Stimulated activated CD8-positive, alpha-beta memory T cell treated with anti-CD3 and anti-CD28 coated beads, Interleukin-7, amount 100 ng/mL, for 4 hours (primary cell): ENCODE measurements around the gene AZU1.
"Not testable (repeated sequence)": the region's sequence is repeated elsewhere in the genome, so short reads cannot be mapped to it uniquely, and the experiment has no call there.

Source experiments
- DNase-seq, 2 donors: peaks; one replicate each; pipeline ENCODE4 v3.0.0-alpha.2; 2020; ENCODE audit warnings: low read depth in 2 of 2

Gene AZU1

DNA sequence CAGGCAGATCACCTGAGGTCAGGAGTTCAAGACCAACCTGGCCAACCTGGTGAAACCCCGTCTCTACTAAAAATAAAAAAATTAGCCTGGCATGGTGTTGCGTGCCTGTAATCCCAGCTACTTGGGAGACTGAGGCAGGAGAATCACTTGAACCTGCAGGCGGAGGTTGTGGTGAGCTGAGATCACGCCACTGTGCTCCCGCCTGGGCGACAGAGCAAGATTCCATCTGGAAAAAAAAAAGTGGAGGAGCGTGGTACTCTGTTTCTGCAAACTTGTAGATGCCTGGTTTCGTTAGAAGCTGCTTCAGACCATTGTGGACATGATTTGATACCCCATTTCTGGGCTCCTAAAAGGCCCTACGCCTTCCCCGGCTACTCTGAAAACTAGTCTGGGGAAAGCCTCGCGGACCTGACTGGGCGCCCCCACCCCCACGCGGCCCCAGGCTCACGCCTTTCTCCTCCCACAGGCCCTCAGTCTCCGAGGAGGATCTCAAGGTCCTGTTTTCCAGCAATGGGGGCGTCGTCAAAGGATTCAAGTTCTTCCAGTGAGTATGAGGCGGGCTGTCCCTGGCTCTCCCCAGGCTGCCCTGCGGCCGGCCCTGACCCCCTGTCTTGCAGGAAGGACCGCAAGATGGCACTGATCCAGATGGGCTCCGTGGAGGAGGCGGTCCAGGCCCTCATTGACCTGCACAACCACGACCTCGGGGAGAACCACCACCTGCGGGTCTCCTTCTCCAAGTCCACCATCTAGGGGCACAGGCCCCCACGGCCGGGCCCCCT is 17.4 kb upstream of the AZU1 start:
- DNase-seq, result no peak

DNA sequence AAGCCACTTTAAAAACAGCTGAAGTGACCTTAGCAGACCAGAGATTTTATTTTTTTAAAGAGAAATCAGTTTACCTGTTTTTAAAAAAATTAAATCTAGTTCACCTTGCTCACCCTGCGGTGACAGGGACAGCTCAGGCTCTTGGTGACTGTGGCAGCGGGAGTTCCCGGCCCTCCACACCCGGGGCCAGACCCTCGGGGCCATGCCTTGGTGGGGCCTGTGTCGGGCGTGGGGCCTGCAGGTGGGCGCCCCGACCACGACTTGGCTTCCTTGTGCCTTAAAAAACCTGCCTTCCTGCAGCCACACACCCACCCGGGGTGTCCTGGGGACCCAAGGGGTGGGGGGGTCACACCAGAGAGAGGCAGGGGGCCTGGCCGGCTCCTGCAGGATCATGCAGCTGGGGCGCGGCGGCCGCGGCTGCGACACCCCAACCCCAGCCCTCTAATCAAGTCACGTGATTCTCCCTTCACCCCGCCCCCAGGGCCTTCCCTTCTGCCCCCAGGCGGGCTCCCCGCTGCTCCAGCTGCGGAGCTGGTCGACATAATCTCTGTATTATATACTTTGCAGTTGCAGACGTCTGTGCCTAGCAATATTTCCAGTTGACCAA is 16.7 kb upstream of the AZU1 start:
- no peak for DNase-seq

DNA sequence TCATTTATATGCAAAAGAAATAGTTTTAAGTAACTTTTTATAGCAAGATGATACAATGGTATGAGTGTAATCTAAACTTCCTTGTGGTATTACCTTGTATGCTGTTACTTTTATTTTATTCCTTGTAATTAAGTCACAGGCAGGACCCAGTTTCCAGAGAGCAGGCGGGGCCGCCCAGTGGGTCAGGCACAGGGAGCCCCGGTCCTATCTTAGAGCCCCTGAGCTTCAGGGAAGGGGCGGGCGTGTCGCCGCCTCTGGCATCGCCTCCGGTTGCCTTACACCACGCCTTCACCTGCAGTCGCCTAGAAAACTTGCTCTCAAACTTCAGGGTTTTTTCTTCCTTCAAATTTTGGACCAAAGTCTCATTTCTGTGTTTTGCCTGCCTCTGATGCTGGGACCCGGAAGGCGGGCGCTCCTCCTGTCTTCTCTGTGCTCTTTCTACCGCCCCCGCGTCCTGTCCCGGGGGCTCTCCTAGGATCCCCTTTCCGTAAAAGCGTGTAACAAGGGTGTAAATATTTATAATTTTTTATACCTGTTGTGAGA is 16.1 kb upstream of the AZU1 start:
- no peak for DNase-seq

DNA sequence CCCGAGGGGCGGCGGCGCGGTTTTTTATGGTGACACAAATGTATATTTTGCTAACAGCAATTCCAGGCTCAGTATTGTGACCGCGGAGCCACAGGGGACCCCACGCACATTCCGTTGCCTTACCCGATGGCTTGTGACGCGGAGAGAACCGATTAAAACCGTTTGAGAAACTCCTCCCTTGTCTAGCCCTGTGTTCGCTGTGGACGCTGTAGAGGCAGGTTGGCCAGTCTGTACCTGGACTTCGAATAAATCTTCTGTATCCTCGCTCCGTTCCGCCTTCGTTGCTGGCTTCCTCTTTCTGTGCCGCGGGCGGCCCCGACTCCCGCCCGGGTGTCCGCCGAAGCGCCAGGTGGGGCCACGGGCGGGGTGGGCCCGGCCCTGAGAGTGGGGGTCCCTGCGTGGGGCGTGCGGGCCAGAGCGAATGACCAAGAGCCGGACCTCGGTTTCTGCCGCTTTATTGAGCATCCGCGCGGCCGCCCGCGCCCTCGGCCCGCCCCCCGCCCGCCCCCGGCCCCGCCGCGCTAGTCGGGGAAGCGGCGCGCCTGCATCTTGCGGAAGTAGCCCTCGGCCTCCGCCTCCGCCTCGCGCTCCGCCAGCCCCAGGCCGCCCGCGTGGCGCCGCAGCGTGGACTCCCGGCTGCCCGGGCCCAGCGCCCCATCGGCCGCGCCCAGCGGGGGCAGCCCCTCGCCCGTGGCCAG is 15.4 kb upstream of the AZU1 start:
- no peak for DNase-seq

DNA sequence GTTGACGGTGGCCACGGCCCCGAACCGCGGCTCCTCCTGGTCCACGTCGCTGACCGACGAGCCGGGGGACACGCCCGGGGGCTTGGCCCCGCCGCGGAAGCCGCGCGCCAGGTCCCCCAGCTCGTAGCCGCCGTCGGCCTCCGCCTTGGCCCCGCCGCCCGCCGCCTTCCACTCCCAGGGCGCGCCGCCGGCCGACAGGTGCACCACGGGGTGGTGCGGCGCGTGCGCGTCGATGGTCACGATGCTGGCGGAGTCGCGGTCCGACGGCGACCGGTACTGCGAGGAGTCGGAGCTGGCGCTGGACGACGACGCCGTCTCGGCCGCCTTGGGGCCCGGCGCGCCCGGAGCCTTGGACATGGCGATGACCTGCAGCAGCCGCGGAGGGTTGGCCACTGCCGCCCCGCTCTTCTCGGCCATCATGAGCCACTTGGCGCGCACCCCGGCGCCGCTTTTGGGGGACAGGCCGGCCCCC is 14.9 kb upstream of the AZU1 start:
- no peak for DNase-seq

DNA sequence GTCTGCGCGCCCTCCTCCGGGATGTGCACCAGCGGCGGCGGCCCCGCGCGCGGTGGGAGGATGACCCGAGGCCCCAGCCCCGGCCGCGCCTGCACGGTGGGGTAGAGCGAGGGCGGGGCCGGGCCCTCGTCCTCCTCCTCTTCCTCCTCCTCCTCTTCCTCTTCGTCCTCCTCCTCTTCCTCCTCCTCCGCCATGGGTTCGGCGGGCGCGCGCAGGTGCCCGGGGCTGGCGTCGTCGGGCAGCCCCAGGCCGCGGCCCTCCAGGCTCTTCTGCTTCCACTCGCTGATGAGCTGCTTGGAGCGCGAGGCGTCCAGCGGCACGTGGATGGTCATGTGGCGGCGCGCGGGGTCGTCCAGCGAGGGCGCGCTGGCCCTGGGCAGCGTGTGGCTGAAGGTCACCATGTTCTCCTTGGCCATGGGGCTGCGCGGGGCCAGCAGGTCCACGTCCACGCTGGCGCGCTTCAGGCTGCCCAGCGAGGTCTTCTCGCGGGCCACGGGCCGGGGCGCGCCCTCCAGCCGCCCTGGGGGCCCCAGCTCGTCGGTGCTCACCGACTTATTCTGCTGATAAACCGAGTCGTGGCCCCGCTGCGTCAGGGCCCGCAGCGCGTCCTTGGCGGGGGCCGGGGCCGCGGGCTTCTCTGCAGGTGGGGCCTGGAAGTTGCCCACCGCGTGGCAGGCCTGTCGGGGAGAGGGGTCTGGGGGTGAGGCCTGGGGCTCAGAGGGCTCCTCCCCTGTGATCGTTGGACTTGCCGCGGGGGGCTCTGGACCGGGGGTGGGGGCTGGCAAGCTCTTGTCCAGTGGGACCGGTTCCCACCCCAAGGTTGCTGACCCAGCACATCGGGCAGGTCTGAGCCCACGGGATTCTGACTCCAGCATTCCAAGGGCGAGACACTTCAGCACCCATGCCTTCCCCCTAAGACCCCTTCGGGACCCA is 14.2 kb upstream of the AZU1 start:
- no peak for DNase-seq

DNA sequence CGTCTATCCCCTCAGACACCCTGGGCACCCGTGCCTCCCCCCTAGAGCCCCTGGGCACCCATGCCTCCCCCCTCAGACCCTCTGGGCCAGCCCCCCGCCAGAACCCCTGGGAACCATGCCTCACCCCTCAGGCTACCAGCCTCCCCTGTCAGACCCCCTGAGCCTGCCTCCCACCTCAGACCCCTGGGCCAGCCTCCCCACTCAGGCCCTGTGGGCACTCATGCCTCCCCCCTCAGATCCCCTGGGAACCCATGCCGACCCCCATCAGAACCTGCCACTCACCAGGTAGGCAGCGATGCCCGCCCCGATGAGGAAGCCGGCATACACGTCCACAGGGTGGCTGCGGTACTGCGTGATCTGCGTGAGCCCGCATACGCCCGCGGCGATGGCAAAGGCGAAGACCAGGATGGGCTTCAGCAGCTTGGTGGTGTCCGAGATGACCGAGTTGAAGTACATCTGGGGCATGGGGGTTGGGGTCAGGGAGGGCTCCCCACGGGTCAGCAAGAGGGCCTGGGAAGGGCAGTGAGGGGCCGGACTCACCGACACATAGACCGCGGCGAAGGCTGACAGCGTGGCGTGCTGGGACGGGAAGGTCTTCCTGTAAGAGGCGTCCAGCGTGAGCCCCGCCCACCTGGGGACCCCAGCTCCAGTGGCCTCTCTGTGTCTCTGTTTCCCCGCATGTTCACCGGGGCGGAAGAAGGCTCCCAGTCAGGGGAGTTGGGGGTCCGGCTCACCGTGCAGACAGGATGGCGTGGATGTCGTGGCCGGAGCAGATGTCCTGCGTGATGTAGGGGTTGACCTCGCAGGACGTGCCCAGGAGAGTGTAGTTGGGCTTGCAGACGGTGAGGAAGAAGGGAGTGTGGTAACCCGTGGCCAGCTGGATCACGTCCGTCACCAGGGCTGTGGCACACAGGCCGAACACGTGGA is 13.2 kb upstream of the AZU1 start:
- DNase-seq, result no peak

DNA sequence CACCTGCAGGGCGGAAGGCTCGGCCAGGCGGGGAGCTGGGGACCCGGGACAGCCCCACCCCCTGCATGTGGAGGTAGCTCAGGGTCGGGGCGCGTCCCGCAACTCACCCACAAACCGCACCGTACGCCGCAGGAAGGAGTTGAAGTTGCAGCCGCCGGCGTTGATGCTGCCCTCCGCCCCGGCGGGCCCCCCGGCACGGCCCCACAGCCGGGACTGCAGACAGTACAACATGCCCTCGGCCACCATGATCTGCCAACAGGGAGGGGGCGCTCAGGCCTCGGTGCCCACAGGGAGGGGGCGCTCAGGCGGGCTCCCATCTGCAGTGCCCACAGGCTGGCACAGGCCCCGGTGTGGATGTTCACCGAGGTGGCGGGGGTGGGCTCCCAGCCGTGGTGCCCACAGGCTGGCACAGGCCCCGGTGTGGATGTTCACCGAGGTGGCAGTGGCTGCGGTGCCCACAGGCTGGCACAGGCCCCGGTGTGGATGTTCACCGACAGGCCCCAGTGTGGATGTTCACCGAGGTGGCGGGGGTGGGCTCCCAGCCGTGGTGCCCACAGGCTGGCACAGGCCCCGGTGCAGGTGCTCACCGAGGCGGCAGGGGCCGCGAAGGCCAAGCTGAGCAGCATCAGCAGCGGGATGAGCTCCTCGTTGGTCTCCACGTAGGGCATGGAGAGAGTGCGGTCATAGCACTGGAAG is 12.4 kb upstream of the AZU1 start:
- DNase-seq, result no peak

DNA sequence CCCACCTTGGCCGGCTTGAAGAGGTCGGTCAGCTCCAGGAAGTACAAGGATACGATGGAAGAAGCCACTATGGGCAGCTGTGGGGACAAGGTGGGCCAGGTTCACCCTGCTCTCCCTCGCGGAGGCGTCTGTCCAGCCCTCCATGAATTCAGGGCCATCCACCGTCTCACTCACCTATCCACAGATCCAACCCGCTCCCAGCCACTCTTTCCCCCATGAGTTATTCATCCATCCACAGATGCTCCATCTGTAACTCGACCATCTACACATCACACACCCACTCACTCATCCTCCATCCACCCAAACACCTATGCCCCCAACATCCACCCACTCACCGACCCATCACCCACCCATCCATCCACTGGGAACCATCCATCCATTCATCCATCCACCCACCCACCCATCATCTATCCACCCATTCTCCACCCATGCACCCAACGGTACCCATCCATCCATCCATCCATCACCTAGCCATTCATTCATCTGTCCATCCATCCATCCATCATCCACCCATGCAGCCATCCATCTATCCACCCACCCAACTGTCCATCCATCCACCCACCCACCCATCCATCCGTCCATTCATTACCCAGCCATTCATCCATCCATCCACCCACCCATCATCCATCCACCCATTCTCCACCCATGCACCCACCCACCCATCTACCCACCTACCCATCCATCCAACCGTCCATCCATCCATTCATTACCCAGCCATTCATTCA is 11.7 kb upstream of the AZU1 start:
- no peak for DNase-seq

- DNase-seq, result no peak
Measured at GRCh38 chr19:816500-816857, 11.2 kb upstream of the AZU1 start.

DNA sequence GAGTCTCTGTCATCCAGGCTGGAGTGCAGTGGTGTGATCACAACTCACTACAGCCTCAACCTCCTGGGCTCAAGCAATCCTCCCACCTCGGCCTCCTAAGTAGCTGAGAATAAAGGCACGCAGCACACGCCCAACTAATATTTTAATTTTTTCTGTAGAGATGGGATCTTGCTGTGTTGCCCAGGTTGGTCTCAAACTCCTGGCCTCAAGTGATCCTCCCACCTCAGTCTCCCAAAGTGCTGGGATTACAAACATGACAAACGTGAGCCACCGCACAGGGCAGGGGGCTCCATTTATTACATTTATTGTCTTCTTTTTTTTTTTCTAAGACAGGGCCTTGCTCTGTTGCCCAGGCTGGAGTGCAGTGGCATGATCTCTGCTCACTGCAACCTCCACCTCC is 7.4 kb upstream of the AZU1 start:
- not testable (repeated sequence) for DNase-seq

DNA sequence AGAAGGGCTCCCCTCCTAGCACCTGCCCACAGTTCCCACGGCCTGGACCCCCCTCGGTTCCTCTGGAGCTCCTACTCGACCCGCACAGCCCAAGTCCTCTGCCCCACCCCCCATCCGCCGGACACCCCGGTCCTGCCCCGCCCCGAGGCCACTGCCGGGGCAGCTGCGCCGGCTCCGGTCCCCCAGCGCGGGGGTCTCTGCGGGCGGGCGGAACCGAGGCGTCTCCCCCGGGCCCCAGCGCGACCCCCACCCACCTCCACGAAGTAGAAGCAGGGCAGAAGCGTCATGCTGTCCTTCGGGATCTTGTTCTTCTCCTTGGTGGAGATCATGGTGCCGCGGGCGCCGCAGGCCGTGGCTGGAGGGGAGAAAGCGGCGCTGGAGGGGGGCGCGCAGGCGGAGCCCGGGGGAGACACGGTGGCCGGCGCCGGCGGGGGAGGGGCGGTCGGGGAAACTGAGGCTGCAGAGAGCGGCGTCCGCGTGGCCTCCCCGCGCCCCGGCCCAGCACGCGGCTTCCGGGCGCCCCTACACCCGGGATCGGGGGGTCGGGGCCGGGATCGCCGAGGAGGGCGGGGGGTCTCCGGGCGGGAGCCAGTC is 6.3 kb upstream of the AZU1 start:
- DNase-seq, result no peak

DNA sequence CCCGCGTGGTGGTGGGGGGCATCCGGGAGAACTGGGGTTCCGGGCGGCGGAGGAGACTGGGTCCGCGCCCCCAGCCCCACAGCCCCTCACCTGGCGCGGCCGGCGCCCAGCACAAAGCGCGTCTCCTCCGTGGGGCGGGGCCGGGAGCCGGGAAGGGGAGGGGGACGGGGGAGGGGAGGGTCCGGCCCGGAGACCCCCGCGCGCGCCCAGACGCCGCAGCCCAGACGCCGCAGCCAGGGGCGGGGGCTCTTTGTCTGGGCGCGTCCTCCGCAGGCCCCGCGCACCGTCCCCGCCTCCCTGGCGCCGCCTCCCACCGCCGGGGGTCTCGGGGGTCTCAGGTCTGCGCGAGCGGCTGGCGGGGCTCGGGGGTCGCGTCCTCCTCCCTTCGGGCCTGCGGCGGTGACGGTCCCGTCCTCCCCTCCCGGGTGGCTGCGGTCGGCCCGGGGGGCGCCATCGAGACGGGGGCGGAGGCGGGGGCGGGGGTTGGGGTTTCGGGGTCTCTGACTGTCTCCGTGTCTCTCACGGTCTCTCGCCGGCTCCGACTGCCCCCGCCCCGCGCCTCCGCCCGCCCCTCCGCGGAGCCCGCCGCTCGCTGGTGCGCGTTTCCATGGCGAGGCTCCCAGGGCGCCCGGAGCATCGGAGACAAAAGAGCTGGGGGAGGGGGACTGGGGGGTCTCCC is 5.7 kb upstream of the AZU1 start, which contains the start of gene PLPPR3:
Gene PLPPR3, minus strand, starts transcription at position 131 of the 679 bp plus-strand sequence. CDS start 396 bp downstream, outside the sequence.
- no peak for DNase-seq

DNA sequence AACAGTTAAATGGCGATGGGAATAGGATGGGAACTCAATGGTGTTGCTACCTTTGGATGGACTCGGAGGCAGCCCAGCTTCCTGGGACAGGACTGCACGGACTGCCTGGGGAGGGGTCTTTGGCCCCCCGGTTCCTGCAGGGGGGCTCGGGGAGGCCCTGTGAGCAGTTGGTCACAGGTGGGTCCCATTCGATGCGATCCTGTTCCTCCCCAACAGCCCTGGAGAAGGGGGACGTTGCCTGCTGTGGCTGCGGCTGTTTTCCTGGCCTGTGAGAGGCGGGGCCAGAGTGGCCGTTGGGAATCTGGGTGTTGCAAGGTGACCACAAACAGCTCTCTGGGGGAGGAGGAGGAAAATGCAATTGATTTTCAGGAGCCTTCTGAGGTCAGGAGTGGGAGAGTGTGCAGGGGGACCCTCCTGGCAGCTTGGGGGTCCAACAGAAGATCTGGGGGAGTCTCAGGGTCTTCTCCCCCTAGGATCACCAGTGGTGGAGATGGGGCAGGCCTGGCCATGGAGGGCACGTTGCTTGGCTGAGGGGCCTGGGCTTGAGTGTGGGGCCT is 4.0 kb upstream of the AZU1 start:
- no peak for DNase-seq

DNA sequence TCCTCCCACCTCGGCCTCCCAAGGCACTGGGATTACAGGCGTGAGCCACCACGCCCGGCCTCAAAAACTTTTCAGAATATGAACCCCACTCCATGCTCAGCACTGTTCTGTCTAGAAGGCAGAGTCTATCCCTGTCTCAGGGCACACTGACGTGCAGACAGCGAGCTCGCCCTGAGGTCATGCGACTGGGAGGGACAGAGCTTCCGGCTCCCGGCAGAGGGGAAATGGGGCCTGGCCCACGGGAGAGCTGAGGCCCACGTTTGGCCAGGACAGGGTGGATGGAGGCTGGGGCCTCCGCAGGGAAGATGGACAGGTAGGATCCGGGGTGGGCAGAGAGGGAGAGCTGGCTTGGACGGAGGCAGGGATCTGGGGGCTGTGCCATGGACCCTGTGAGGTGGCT is 2.8 kb upstream of the AZU1 start:
- DNase-seq, result no peak

- no peak for DNase-seq
Measured at GRCh38 chr19:825897-826644, 1.6 kb upstream of the AZU1 start.

DNA sequence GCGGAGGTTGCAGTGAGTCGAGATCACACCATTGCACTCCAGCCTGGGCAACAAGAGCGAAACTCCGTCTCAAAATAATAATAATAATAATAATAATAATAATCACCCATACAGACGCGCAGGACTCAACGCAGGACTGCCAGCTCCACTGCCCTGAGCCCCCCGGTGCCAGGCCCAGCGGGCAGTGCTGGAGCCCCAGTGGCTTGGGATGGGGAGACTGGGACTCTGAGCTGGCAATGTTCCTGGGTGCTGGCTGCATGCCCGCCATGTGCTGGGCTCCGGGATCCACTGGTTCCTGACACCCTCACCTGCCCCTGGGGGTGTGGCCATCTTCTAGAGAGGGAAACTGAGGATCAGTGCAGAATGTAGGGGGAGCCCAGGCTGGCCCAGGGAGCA is 325 bp upstream of the AZU1 start:
- DNase-seq, result no peak
